ENCODE measurements around the gene CLEC7A. TPM values are rescaled to one million over a fixed set of nuclear protein-coding genes. Genes with fewer than 3 reads are reported as not detected.

CLEC7A gene
- total RNA-seq, 4 donors from 2014 or later = 10.3 to 36.1 (median 19.2) TPM

DNA sequence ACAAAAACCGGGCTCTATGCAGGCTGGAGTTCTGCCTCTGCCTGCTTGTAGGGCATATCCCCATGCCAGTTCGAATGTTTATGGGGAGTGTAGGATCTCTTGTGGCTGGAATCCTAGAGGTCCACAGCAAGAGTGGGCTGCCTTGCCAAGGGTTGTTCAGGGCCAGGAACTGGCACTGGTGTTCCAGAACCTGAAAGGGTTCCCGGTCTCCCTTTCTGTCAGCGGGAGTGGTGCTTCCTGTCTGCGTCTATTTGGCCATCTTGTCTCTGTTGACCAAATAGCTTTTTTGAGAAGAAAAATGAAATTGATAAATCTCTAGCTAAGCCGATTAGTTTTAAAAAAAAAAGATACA is 24.1 kb upstream of the CLEC7A start:
- intact Hi-C loops (cut with DNase I) = no loop called here
- no peaks in the 10 kb centered on the region for H3K9me3 ChIP-seq
- TF ChIP-seq, protein P1, sequence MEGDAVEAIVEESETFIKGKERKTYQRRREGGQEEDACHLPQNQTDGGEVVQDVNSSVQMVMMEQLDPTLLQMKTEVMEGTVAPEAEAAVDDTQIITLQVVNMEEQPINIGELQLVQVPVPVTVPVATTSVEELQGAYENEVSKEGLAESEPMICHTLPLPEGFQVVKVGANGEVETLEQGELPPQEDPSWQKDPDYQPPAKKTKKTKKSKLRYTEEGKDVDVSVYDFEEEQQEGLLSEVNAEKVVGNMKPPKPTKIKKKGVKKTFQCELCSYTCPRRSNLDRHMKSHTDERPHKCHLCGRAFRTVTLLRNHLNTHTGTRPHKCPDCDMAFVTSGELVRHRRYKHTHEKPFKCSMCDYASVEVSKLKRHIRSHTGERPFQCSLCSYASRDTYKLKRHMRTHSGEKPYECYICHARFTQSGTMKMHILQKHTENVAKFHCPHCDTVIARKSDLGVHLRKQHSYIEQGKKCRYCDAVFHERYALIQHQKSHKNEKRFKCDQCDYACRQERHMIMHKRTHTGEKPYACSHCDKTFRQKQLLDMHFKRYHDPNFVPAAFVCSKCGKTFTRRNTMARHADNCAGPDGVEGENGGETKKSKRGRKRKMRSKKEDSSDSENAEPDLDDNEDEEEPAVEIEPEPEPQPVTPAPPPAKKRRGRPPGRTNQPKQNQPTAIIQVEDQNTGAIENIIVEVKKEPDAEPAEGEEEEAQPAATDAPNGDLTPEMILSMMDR (IDR thresholded peaks at IDR 0.05) = no peak
- TF ChIP-seq POLR2A (IDR thresholded peaks at IDR 0.05) = no peak
- peak overlapping the region in 1 of 4 donors; percentile 77 for H3K27ac ChIP-seq
- DNase-seq = no peak
- H3K4me3 ChIP-seq = peak overlapping the region in 3 of 4 donors; percentile 51 to 78 (median 58)
- 50 to 72% methylated on average over 5 to 6 of the region's 6 CpGs for WGBS, 2 donors
- H3K27me3 ChIP-seq = no peaks in the 10 kb centered on the region
- no peaks in the 10 kb centered on the region for H3K36me3 ChIP-seq
- peaks cover 3 to 16% (median 9%) of the 10 kb centered on the region in 3 donors for H3K4me1 ChIP-seq

DNA sequence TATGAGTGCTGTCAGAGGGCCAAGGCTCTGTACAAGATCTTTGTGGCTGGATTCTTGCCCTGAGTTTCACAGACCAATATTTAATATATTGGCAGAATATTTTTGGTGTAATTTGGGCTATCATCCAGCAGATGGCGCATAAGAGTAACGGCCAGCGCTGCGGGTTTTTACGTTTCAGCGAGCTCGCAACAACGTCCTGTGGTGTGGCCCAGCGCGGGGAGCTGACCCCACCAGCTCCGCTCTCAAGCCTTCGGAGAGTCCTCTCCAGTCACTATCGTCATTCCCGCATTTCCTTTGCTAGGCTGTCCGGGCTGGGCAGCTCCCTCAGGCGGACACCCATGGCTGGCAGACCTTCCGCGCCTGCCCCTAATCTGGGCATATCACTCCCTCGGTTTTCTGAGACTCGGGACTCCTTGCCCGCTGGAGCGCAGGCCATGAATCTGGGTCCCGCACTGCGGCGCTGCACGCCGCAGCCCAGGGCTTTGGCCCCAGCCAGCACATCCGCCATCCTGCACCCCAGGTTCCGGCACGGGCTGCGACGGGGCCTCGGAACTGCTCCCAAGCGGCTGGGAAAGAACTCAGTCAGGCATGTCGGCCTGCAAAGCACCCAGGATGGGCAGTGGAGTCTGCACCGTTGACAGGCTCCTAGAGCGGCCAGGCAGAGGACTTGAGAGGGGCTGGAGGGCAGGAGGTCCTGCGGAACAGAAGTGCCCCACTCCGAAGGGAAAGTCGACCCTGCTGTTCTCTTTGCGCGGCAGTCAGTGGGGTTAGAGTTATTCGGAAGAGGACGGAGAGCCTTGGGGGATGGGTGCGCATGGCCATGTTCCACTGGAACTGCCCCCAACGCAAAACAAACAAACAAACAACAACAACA is 23.5 kb upstream of the CLEC7A start:
- intact Hi-C loops (cut with DNase I) = no loop called here
- peak overlapping the region; percentile 68 to 84 (median 72) for H3K27ac ChIP-seq

GRCh38 chr12:10151621-10152020 is 21.6 kb upstream of the CLEC7A start:
- Histone ChIP-seq H3K9me3 (no peaks in the 10 kb centered on the region), H3K4me3 (no peak overlapping the region), H3K27ac (no peak overlapping the region), H3K4me1 (peaks cover 3 to 16% (median 9%) of the 10 kb centered on the region in 3 donors), H3K27me3 (no peaks in the 10 kb centered on the region), H3K36me3 (no peaks in the 10 kb centered on the region)
- no peak for TF ChIP-seq POLR2A (IDR thresholded peaks at IDR 0.05)
- TF ChIP-seq, protein P1 (IDR thresholded peaks at IDR 0.05) = no peak
- WGBS, 2 donors = 74 to 79% methylated on average over 2 of the region's 2 CpGs
- DNase-seq = no peak
- intact Hi-C loops (cut with DNase I) = no loop called here

More for the DNA sequence above, 23.5 kb upstream of the CLEC7A start:
- Histone ChIP-seq H3K4me1 (peaks cover 3 to 16% (median 9%) of the 10 kb centered on the region in 3 donors), H3K9me3 (no peaks in the 10 kb centered on the region), H3K27me3 (no peaks in the 10 kb centered on the region), H3K4me3 (peak overlapping the region; percentile 44 to 78 (median 54)), H3K36me3 (no peaks in the 10 kb centered on the region)
- no peak for DNase-seq
- peak in 1 of 4 donors; percentile 22 for TF ChIP-seq POLR2A (IDR thresholded peaks at IDR 0.05)
- TF ChIP-seq, protein P1 (IDR thresholded peaks at IDR 0.05) = peak; percentile 78 to 86 (median 84)
- WGBS, 2 donors = 0 to 21% methylated on average over 16 to 17 of the region's 46 CpGs

DNA sequence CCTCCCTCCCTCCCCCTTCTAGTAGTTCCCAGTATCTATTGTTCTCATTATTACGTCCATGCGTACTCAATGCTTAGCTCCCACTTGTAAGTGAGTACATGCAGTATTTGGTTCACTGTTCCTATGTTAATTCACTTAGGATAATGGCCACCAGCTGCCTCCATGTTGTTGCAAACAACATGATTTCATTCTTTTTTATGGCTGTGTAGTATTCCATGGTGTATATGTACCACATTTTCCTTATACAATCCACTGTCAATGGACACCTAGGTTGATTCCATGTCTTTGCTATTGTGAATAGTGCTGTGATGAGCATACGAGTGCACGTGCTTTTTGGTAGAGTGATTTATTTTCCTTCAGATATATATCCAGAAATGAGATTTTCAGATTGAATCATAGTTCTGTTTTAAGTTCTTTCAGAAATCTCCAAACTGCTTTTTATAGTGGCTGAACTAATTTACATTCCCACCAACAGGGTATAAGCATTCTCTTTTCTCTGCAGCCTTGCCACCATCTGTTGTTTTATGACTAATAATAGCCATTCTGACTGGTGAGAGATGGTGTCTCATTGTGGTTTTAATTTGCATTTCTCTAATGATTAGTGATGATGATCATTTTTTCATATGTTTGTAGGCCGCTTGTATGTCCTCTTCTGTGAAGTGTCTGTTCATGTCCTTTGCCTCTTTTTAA is 17.9 kb upstream of the CLEC7A start:
- Histone ChIP-seq H3K27ac (no peak overlapping the region), H3K36me3 (no peaks in the 10 kb centered on the region), H3K4me1 (peaks cover under 1 to 4% (median under 1%) of the 10 kb centered on the region in 3 donors), H3K27me3 (no peaks in the 10 kb centered on the region), H3K9me3 (no peaks in the 10 kb centered on the region), H3K4me3 (no peak overlapping the region)
- intact Hi-C loops (cut with DNase I) = no loop called here
- 86 to 92% methylated on average over 5 of the region's 5 CpGs for WGBS, 2 donors
- no peak for DNase-seq
- TF ChIP-seq, protein P1 (IDR thresholded peaks at IDR 0.05) = no peak
- TF ChIP-seq POLR2A (IDR thresholded peaks at IDR 0.05) = no peak

Measured in esophagus squamous epithelium (tissue), 5 donors.